GM23338 (cell line): Measurements from ENCODE around the gene TSPAN32. TPM values are rescaled to one million over a fixed set of nuclear protein-coding genes. Genes with fewer than 3 reads are reported as not detected.

ENCODE experiments used
- ATAC-seq: fragments of 200-7000 bp; cut with Tn5 transposase; 3 replicates; pipeline ENCODE4 v1.9.1; 2020
- DNase-seq: peaks from one replicate; pipeline ENCODE4 v3.0.0-alpha.2; 2015; ENCODE audit warnings: low spot score
- H2AFZ ChIP-seq: fragments of 200-600 bp; sonication (generic); 2 replicates; pipeline ENCODE4 v1.8.0; 2016; ENCODE audit warnings: antibody characterized with exemption, mild to moderate bottlenecking, moderate library complexity
- H3F3A ChIP-seq: fragments of 200-600 bp; sonication (generic); replicated peaks from 2 replicates; pipeline ENCODE4 v1.8.0; 2017; ENCODE audit warnings: antibody characterized with exemption, mixed run types, low read depth
- H3K27ac ChIP-seq: fragments of 200-600 bp; sonication (generic); 2 replicates; pipeline ENCODE4 v1.6.1; 2016; ENCODE audit warnings: low read depth
- H3K27me3 ChIP-seq: fragments of 200-600 bp; sonication (generic); 2 replicates; pipeline ENCODE4 v1.8.0; 2016; ENCODE audit warnings: mild to moderate bottlenecking, mixed run types, moderate library complexity; ENCODE audit not compliant: insufficient read depth
- H3K36me3 ChIP-seq: fragments of 200-600 bp; sonication (generic); 2 replicates; pipeline ENCODE4 v1.8.0; 2016; ENCODE audit warnings: mild to moderate bottlenecking; ENCODE audit not compliant: insufficient read depth
- H3K4me1 ChIP-seq: fragments of 200-600 bp; sonication (generic); 2 replicates; pipeline ENCODE4 v1.8.0; 2016; ENCODE audit warnings: mild to moderate bottlenecking, moderate library complexity; ENCODE audit not compliant: insufficient read depth
- H3K4me2 ChIP-seq: fragments of 200-600 bp; sonication (generic); 2 replicates; pipeline ENCODE4 v1.7.1; 2017; ENCODE audit warnings: mixed run types
- H3K4me3 ChIP-seq: fragments of 200-600 bp; sonication (generic); 2 replicates; pipeline ENCODE4 v1.6.1; 2016; ENCODE audit warnings: mixed run types
- H3K79me2 ChIP-seq: fragments of 200-600 bp; sonication (generic); replicated peaks from 2 replicates; pipeline ENCODE4 v1.8.0; 2017; ENCODE audit warnings: mild to moderate bottlenecking; ENCODE audit not compliant: insufficient read depth
- H3K9me2 ChIP-seq: fragments of 200-600 bp; sonication (generic); 2 replicates; pipeline ENCODE4 v1.8.0; 2017; ENCODE audit not compliant: insufficient read depth
- H4K20me1 ChIP-seq: fragments of 200-600 bp; sonication (generic); replicated peaks from 2 replicates; pipeline ENCODE4 v1.8.0; 2017; ENCODE audit warnings: mild to moderate bottlenecking; ENCODE audit not compliant: insufficient read depth
- H3K27ac Mint-ChIP-seq: 2 replicates; pipeline ENCODE4 v1.8.0; 2020; ENCODE audit warnings: inconsistent platforms, mild to moderate bottlenecking, moderate library complexity, mixed read lengths
- H3K27me3 Mint-ChIP-seq: 3 replicates; pipeline ENCODE4 v1.8.0; 2022; ENCODE audit warnings: low read depth, mild to moderate bottlenecking, moderate library complexity, mixed read lengths, inconsistent platforms; ENCODE audit not compliant: insufficient read depth, poor library complexity
- H3K36me3 Mint-ChIP-seq: 3 replicates; pipeline ENCODE4 v1.8.0; 2021; ENCODE audit warnings: low read depth, mild to moderate bottlenecking, inconsistent platforms, moderate library complexity, mixed read lengths
- H3K4me1 Mint-ChIP-seq: 3 replicates; pipeline ENCODE4 v1.8.0; 2020; ENCODE audit warnings: mild to moderate bottlenecking, inconsistent platforms, mixed read lengths
- H3K4me3 Mint-ChIP-seq: 3 replicates; pipeline ENCODE4 v1.8.0; 2021; ENCODE audit warnings: moderate library complexity, mild to moderate bottlenecking, inconsistent platforms, mixed read lengths
- H3K9me3 Mint-ChIP-seq: 3 replicates; pipeline ENCODE4 v1.8.0; 2020; ENCODE audit warnings: moderate library complexity, mild to moderate bottlenecking, inconsistent platforms, mixed read lengths
- CREB1 ChIP-seq: fragments of 250-450 bp; sonication (Bioruptor Pico); IDR thresholded peaks from 2 replicates; pipeline ENCODE4 v1.5.0; 2020; ENCODE audit warnings: low read depth, mild to moderate bottlenecking, moderate library complexity
- EZH2 ChIP-seq: fragments of 200-600 bp; sonication (generic); IDR thresholded peaks from one replicate; pipeline ENCODE4 v1.8.0; 2017; ENCODE audit warnings: antibody characterized with exemption, mild to moderate bottlenecking, low read depth; ENCODE audit not compliant: unreplicated experiment
- EZH2phosphoT487 ChIP-seq: fragments of 200-600 bp; sonication (generic); IDR thresholded peaks from one replicate; pipeline ENCODE4 v1.8.1; 2018; ENCODE audit warnings: antibody characterized with exemption; ENCODE audit not compliant: unreplicated experiment
- JUNB ChIP-seq: IDR thresholded peaks from one replicate; pipeline ENCODE4 v1.6.1; 2016; ENCODE audit warnings: antibody characterized with exemption; ENCODE audit not compliant: unreplicated experiment
- NANOG ChIP-seq: IDR thresholded peaks from 2 replicates; pipeline ENCODE4 v1.6.1; 2016; ENCODE audit warnings: antibody characterized with exemption, borderline replicate concordance
- POLR2AphosphoS5 ChIP-seq: IDR thresholded peaks from 2 replicates; pipeline ENCODE4 v1.6.1; 2016; ENCODE audit warnings: antibody characterized with exemption, low read depth
- STAT1 ChIP-seq: IDR thresholded peaks from one replicate; pipeline ENCODE4 v1.6.1; 2016; ENCODE audit warnings: antibody characterized with exemption; ENCODE audit not compliant: unreplicated experiment
- ZNF114 ChIP-seq: fragments of 250-450 bp; sonication (Bioruptor Pico); IDR thresholded peaks from 2 replicates; pipeline ENCODE4 v1.5.0; 2020; ENCODE audit warnings: mild to moderate bottlenecking, moderate library complexity
- ZNF331 ChIP-seq: fragments of 250-450 bp; sonication (Bioruptor Pico); IDR thresholded peaks from 2 replicates; pipeline ENCODE4 v1.5.0; 2020; ENCODE audit warnings: low read depth, mild to moderate bottlenecking, moderate library complexity
- polyA plus RNA-seq: library from polyadenylated mRNA; unstranded; fragments of >200 nt; fragmentation: Nextera tagmentation; extraction: Ambion mirVana; gene quantifications from 2 replicates; pipeline ENCODE4 v1.2.1, GENCODE V29; 2016
- total RNA-seq: library from RNA; depleted of rRNA; stranded (reverse); fragments of >200 nt; shearing (Covaris generic); gene quantifications from 2 replicates; pipeline ENCODE4 v1.2.3, GENCODE V29; 2014
- TF ChIP-seq, protein P1 (sequence below): fragments of 250-450 bp; sonication (Bioruptor Pico); IDR thresholded peaks from 2 replicates; pipeline ENCODE4 v1.5.0; 2020; ENCODE audit warnings: mild to moderate bottlenecking, moderate library complexity
- TF ChIP-seq, protein P2 (sequence below), 2 experiments: fragments of 200-600 bp in 1 of 2; sonication (generic) in 1 of 2; conservative IDR thresholded peaks; 2 replicates each; pipeline versions ENCODE4 v1.5.1 to v1.6.1; 2016 to 2017; ENCODE audit warnings: antibody characterized with exemption in 2 of 2, low read depth in 2 of 2, mild to moderate bottlenecking in 2 of 2, moderate library complexity in 1 of 2
- TF ChIP-seq, protein P3 (sequence below): IDR thresholded peaks from 2 replicates; pipeline ENCODE4 v1.6.1; 2016; ENCODE audit warnings: antibody characterized with exemption
- TF ChIP-seq, protein P4 (sequence below): IDR thresholded peaks from one replicate; pipeline ENCODE4 v1.6.1; 2018; ENCODE audit warnings: antibody characterized with exemption; ENCODE audit not compliant: unreplicated experiment

Gene TSPAN32
- total and polyA plus RNA-seq, 2 experiments from 2014 or later, result not detected

DNA sequence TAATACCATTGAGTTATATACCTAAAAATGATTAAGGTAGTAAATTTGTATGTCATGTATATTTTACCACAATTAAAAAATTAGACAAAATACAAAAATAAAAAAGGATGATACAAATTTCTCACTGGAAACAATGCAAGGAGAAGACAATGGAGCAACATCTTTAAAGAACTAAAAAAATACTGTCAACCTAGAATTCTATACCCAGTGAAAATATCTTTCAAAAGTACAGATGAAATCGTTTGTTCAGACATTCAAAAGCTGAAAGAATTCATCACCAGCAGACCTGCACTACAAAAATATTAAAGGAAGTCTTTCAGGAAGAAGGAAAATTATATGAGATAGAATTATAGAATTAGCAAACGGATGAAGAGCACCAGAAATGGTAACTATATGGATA lies 21.6 kb upstream of the TSPAN32 start:
- Mint-ChIP-seq H3K9me3 (peaks cover 4% of the 10 kb centered on the region; the same call in 1 of the 3 replicates), H3K4me3 (no peak overlapping the region), H3K36me3 (no peaks in the 10 kb centered on the region), H3K4me1 (peaks cover 13% of the 10 kb centered on the region), H3K27me3 (peaks cover 14% of the 10 kb centered on the region), H3K27ac (no peak overlapping the region)
- Histone ChIP-seq H3K27ac (no peak overlapping the region), H3K9me2 (no peaks in the 10 kb centered on the region; the same call in 1 of the 2 replicates), H3K4me3 (no peak overlapping the region), H3K79me2 (no peaks in the 10 kb centered on the region), H3K27me3 (no peaks in the 10 kb centered on the region), H3K4me2 (no peak overlapping the region), H3K36me3 (no peaks in the 10 kb centered on the region), H3K4me1 (peaks cover 15% of the 10 kb centered on the region), H3F3A (no peaks in the 10 kb centered on the region), H4K20me1 (no peaks in the 10 kb centered on the region), H2AFZ (no peak overlapping the region)
- no peak for ATAC-seq
- TF ChIP-seq POLR2AphosphoS5 (no peak), EZH2phosphoT487 (no peak), EZH2 (no peak), ZNF114 (CRISPR knock-in tag) (no peak), STAT1 (no peak), ZNF331 (CRISPR knock-in tag) (no peak), NANOG (no peak), CREB1 (CRISPR knock-in tag) (no peak), JUNB (no peak)
- TF ChIP-seq, protein P1, sequence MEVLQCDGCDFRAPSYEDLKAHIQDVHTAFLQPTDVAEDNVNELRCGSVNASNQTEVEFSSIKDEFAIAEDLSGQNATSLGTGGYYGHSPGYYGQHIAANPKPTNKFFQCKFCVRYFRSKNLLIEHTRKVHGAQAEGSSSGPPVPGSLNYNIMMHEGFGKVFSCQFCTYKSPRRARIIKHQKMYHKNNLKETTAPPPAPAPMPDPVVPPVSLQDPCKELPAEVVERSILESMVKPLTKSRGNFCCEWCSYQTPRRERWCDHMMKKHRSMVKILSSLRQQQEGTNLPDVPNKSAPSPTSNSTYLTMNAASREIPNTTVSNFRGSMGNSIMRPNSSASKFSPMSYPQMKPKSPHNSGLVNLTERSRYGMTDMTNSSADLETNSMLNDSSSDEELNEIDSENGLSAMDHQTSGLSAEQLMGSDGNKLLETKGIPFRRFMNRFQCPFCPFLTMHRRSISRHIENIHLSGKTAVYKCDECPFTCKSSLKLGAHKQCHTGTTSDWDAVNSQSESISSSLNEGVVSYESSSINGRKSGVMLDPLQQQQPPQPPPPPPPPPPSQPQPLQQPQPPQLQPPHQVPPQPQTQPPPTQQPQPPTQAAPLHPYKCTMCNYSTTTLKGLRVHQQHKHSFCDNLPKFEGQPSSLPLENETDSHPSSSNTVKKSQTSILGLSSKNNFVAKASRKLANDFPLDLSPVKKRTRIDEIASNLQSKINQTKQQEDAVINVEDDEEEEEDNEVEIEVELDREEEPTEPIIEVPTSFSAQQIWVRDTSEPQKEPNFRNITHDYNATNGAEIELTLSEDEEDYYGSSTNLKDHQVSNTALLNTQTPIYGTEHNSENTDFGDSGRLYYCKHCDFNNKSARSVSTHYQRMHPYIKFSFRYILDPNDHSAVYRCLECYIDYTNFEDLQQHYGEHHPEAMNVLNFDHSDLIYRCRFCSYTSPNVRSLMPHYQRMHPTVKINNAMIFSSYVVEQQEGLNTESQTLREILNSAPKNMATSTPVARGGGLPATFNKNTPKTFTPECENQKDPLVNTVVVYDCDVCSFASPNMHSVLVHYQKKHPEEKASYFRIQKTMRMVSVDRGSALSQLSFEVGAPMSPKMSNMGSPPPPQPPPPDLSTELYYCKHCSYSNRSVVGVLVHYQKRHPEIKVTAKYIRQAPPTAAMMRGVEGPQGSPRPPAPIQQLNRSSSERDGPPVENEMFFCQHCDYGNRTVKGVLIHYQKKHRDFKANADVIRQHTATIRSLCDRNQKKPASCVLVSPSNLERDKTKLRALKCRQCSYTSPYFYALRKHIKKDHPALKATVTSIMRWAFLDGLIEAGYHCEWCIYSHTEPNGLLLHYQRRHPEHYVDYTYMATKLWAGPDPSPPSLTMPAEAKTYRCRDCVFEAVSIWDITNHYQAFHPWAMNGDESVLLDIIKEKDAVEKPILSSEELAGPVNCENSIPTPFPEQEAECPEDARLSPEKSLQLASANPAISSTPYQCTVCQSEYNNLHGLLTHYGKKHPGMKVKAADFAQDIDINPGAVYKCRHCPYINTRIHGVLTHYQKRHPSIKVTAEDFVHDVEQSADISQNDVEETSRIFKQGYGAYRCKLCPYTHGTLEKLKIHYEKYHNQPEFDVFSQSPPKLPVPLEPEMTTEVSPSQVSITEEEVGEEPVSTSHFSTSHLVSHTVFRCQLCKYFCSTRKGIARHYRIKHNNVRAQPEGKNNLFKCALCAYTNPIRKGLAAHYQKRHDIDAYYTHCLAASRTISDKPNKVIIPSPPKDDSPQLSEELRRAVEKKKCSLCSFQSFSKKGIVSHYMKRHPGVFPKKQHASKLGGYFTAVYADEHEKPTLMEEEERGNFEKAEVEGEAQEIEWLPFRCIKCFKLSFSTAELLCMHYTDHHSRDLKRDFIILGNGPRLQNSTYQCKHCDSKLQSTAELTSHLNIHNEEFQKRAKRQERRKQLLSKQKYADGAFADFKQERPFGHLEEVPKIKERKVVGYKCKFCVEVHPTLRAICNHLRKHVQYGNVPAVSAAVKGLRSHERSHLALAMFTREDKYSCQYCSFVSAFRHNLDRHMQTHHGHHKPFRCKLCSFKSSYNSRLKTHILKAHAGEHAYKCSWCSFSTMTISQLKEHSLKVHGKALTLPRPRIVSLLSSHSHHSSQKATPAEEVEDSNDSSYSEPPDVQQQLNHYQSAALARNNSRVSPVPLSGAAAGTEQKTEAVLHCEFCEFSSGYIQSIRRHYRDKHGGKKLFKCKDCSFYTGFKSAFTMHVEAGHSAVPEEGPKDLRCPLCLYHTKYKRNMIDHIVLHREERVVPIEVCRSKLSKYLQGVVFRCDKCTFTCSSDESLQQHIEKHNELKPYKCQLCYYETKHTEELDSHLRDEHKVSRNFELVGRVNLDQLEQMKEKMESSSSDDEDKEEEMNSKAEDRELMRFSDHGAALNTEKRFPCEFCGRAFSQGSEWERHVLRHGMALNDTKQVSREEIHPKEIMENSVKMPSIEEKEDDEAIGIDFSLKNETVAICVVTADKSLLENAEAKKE (CRISPR knock-in tag), result no peak
- TF ChIP-seq, protein P2, sequence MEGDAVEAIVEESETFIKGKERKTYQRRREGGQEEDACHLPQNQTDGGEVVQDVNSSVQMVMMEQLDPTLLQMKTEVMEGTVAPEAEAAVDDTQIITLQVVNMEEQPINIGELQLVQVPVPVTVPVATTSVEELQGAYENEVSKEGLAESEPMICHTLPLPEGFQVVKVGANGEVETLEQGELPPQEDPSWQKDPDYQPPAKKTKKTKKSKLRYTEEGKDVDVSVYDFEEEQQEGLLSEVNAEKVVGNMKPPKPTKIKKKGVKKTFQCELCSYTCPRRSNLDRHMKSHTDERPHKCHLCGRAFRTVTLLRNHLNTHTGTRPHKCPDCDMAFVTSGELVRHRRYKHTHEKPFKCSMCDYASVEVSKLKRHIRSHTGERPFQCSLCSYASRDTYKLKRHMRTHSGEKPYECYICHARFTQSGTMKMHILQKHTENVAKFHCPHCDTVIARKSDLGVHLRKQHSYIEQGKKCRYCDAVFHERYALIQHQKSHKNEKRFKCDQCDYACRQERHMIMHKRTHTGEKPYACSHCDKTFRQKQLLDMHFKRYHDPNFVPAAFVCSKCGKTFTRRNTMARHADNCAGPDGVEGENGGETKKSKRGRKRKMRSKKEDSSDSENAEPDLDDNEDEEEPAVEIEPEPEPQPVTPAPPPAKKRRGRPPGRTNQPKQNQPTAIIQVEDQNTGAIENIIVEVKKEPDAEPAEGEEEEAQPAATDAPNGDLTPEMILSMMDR (conservative IDR thresholded peaks at IDR 0.05; ENCODE audit: low read depth in 2 of 2), result no peak
- TF ChIP-seq, protein P3, sequence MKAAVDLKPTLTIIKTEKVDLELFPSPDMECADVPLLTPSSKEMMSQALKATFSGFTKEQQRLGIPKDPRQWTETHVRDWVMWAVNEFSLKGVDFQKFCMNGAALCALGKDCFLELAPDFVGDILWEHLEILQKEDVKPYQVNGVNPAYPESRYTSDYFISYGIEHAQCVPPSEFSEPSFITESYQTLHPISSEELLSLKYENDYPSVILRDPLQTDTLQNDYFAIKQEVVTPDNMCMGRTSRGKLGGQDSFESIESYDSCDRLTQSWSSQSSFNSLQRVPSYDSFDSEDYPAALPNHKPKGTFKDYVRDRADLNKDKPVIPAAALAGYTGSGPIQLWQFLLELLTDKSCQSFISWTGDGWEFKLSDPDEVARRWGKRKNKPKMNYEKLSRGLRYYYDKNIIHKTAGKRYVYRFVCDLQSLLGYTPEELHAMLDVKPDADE, result no peak
- TF ChIP-seq, protein P4, sequence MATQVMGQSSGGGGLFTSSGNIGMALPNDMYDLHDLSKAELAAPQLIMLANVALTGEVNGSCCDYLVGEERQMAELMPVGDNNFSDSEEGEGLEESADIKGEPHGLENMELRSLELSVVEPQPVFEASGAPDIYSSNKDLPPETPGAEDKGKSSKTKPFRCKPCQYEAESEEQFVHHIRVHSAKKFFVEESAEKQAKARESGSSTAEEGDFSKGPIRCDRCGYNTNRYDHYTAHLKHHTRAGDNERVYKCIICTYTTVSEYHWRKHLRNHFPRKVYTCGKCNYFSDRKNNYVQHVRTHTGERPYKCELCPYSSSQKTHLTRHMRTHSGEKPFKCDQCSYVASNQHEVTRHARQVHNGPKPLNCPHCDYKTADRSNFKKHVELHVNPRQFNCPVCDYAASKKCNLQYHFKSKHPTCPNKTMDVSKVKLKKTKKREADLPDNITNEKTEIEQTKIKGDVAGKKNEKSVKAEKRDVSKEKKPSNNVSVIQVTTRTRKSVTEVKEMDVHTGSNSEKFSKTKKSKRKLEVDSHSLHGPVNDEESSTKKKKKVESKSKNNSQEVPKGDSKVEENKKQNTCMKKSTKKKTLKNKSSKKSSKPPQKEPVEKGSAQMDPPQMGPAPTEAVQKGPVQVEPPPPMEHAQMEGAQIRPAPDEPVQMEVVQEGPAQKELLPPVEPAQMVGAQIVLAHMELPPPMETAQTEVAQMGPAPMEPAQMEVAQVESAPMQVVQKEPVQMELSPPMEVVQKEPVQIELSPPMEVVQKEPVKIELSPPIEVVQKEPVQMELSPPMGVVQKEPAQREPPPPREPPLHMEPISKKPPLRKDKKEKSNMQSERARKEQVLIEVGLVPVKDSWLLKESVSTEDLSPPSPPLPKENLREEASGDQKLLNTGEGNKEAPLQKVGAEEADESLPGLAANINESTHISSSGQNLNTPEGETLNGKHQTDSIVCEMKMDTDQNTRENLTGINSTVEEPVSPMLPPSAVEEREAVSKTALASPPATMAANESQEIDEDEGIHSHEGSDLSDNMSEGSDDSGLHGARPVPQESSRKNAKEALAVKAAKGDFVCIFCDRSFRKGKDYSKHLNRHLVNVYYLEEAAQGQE, result no peak
- DNase-seq, result no peak
